HG03064 (cell line): ENCODE measurements around the gene NFIA.

Experiments
- ATAC-seq: cut with Tn5 transposase; IDR thresholded peaks from one replicate; pipeline ENCODE4 v1.9.1; 2021; ENCODE audit warnings: low read depth; ENCODE audit not compliant: unreplicated experiment

Gene NFIA

GRCh38 chr1:61083013-61083806 is 849 bp downstream of the NFIA start:
- no peak for ATAC-seq

- ATAC-seq, result no peak
Measured at GRCh38 chr1:61083807-61084440, 1.6 kb downstream of the NFIA start.

GRCh38 chr1:61084491-61085031 is 2.2 kb downstream of the NFIA start:
- ATAC-seq, result no peak

GRCh38 chr1:61085206-61085982 is 3.0 kb downstream of the NFIA start:
- ATAC-seq, result no peak

GRCh38 chr1:61085983-61086644 is 3.8 kb downstream of the NFIA start:
- ATAC-seq, result no peak

- no peak for ATAC-seq
Measured at GRCh38 chr1:61087571-61087970, 5.2 kb downstream of the NFIA start.

GRCh38 chr1:61088163-61088974 is 6.0 kb downstream of the NFIA start:
- ATAC-seq, result no peak

GRCh38 chr1:61089338-61089737 is 7.0 kb downstream of the NFIA start:
- no peak for ATAC-seq

GRCh38 chr1:61089741-61090140 is 7.4 kb downstream of the NFIA start:
- no peak for ATAC-seq

- no peak for ATAC-seq
Measured at GRCh38 chr1:61090546-61091202, 8.3 kb downstream of the NFIA start.

GRCh38 chr1:61091455-61091854 is 9.1 kb downstream of the NFIA start:
- ATAC-seq, result no peak

GRCh38 chr1:61092642-61093041 is 10.3 kb downstream of the NFIA start:
- ATAC-seq, result no peak

- ATAC-seq, result no peak
Measured at GRCh38 chr1:61093525-61094137, 11.3 kb downstream of the NFIA start.

GRCh38 chr1:61094677-61095469 is 12.5 kb downstream of the NFIA start:
- no peak for ATAC-seq

- no peak for ATAC-seq
Measured at GRCh38 chr1:61095470-61095812, 13.1 kb downstream of the NFIA start.

- no peak for ATAC-seq
Measured at GRCh38 chr1:61097317-61097716, 15.0 kb downstream of the NFIA start.

- ATAC-seq, result no peak
Measured at GRCh38 chr1:61097722-61098121, 15.4 kb downstream of the NFIA start.

- ATAC-seq, result no peak
Measured at GRCh38 chr1:61098333-61098732, 16.0 kb downstream of the NFIA start.
